B cell (primary cell): ENCODE results near the gene NCKIPSD. TPM values are rescaled to one million over a fixed set of nuclear protein-coding genes. Genes with fewer than 3 reads are reported as not detected.
A peak's percentile ranks its signal among the peaks of the same experiment; 100 is the strongest.

Experiments
- ATAC-seq: fragments of 200-7000 bp; cut with Tn5 transposase; one replicate; pipeline ENCODE4 v1.10.0; 2021; ENCODE audit warnings: low read depth, mild to moderate bottlenecking, moderate number of reproducible peaks, moderate library complexity
- CTCF ChIA-PET: fragments of 350-600 bp; sonication (Branson Sonifier 250); formaldehyde crosslinking; loops from one replicate; lab custom pipeline; 2021; ENCODE audit warnings: antibody characterized with exemption, inconsistent platforms; lab: Charles Lee
- POLR2A ChIA-PET: fragments of 350-600 bp; sonication (Branson Sonifier 250); formaldehyde crosslinking; loops from one replicate; lab custom pipeline; 2021; ENCODE audit warnings: antibody characterized with exemption; lab: Charles Lee
- DNase-seq: peaks from one replicate; pipeline ENCODE4 v3.0.0; 2013
- H2AFZ ChIP-seq: 2 replicates; pipeline ENCODE4 v1.6.1; 2012; ENCODE audit warnings: mild to moderate bottlenecking, low read depth, low read length; ENCODE audit not compliant: insufficient read depth, poor library complexity, severe bottlenecking
- H3K27ac ChIP-seq, 2 donors: 1 replicate in 1 of 2; 2 replicates in 1 of 2; pipeline ENCODE4 v1.5.1; 2012 to 2013; ENCODE audit warnings: low read length in 2 of 2, mild to moderate bottlenecking in 2 of 2, moderate library complexity in 1 of 2
- H3K27me3 ChIP-seq, 4 experiments: fragments of 200-600 bp in 1 of 4; sonication (generic) in 1 of 4; replicated peaks in 1 of 4; 1 replicate in 2 of 4; 2 replicates in 2 of 4; pipeline versions ENCODE4 v1.6.1 to v1.7.0; 2013 to 2016; ENCODE audit warnings: low read length in 3 of 4, mild to moderate bottlenecking in 2 of 4, mixed read lengths in 1 of 4, moderate library complexity in 1 of 4; ENCODE audit not compliant: insufficient read depth in 4 of 4, control insufficient read depth in 3 of 4; ENCODE audit errors: control extremely low read depth in 1 of 4
- H3K36me3 ChIP-seq, 2 experiments: replicated peaks in 1 of 2; 1 replicate in 1 of 2; 2 replicates in 1 of 2; pipeline versions ENCODE4 v1.6.1 to v1.7.1; 2013; ENCODE audit warnings: low read length in 1 of 2; ENCODE audit not compliant: insufficient read depth in 2 of 2, control insufficient read depth in 1 of 2; ENCODE audit errors: control extremely low read depth in 1 of 2, extremely low read depth in 1 of 2
- H3K4me1 ChIP-seq, 2 donors: fragments of 200-600 bp in 1 of 2; sonication (generic) in 1 of 2; 1 replicate in 1 of 2; 2 replicates in 1 of 2; pipeline versions ENCODE4 v1.5.1 to v1.6.1; 2013 to 2017; ENCODE audit warnings: low read length in 2 of 2; ENCODE audit not compliant: control insufficient read depth in 2 of 2, insufficient read depth in 2 of 2
- H3K4me2 ChIP-seq: replicated peaks from 2 replicates; pipeline ENCODE3; 2012; ENCODE audit warnings: mild to moderate bottlenecking, low read depth, low read length; ENCODE audit not compliant: poor library complexity, severe bottlenecking
- H3K4me3 ChIP-seq, 5 experiments: fragments of 200-600 bp in 1 of 5; sonication (generic) in 1 of 5; 1 replicate in 3 of 5; 2 replicates in 2 of 5; pipeline versions ENCODE4 v1.5.1 to v1.7.0; 2011 to 2016; ENCODE audit warnings: low read length in 4 of 5, mild to moderate bottlenecking in 4 of 5, low read depth in 2 of 5, control low read depth in 1 of 5, moderate library complexity in 1 of 5; ENCODE audit not compliant: insufficient read depth in 1 of 5; ENCODE audit errors: control extremely low read depth in 1 of 5, extremely low read depth in 1 of 5
- H3K79me2 ChIP-seq: fragments of 200-600 bp; sonication (generic); one replicate; pipeline ENCODE4 v1.6.0; 2016; ENCODE audit warnings: low read length; ENCODE audit not compliant: control insufficient read depth, insufficient read depth
- H3K9ac ChIP-seq: fragments of 200-600 bp; sonication (generic); 2 replicates; pipeline ENCODE4 v1.6.1; 2017; ENCODE audit warnings: mild to moderate bottlenecking, low read length, moderate library complexity
- H3K9me3 ChIP-seq, 3 donors: one replicate each; pipeline versions ENCODE4 v1.6.1 to v1.7.1; 2013; ENCODE audit warnings: low read length in 2 of 3; ENCODE audit not compliant: control insufficient read depth in 2 of 3, insufficient read depth in 1 of 3; ENCODE audit errors: control extremely low read depth in 1 of 3
- H4K20me1 ChIP-seq: 2 replicates; pipeline ENCODE4 v1.6.0; 2012; ENCODE audit warnings: mild to moderate bottlenecking, low read length; ENCODE audit not compliant: insufficient read depth, control insufficient read depth, poor library complexity, severe bottlenecking
- H3K27ac Mint-ChIP-seq: one replicate; pipeline ENCODE4 v1.8.0; 2021; ENCODE audit warnings: mixed read lengths
- H3K27me3 Mint-ChIP-seq: one replicate; pipeline ENCODE4 v1.8.0; 2021; ENCODE audit warnings: mixed read lengths
- H3K4me1 Mint-ChIP-seq: one replicate; pipeline ENCODE4 v1.8.0; 2021; ENCODE audit warnings: mixed read lengths
- H3K4me3 Mint-ChIP-seq: one replicate; pipeline ENCODE4 v1.8.0; 2021; ENCODE audit warnings: mixed read lengths
- H3K9me3 Mint-ChIP-seq: one replicate; pipeline ENCODE4 v1.8.0; 2022; ENCODE audit warnings: mixed read lengths; ENCODE audit not compliant: insufficient read depth
- EZH2 ChIP-seq: IDR thresholded peaks from 2 replicates; pipeline ENCODE4 v1.6.1; 2012; ENCODE audit warnings: borderline replicate concordance, low read depth, mild to moderate bottlenecking, moderate library complexity, low read length; ENCODE audit not compliant: insufficient read depth, poor library complexity, severe bottlenecking
- WGBS: methylation state at CpG from one replicate; pipeline ENCODE4 v1.1.5; 2013; ENCODE audit warnings: missing lambda C conversion rate; ENCODE audit not compliant: insufficient coverage; 5-methylcytosine and 5-hydroxymethylcytosine counted together
- intact Hi-C: fragments of 100-400 bp; cut with micrococcal nuclease; formaldehyde crosslinking; loops from one replicate; pipeline ENCODE4 v1.10.0; 2022
- polyA plus RNA-seq: library from polyadenylated mRNA; depleted of rRNA; stranded (reverse); fragments of >200 nt; gene quantifications from 2 replicates; pipeline ENCODE4 v1.2.3, GENCODE V29; 2012
- total RNA-seq, 2 donors: library from RNA; stranded (reverse); fragments of 120-200 nt in 1 of 2; gene quantifications; 1 replicate in 1 of 2; 2 replicates in 1 of 2; pipeline versions ENCODE4 v1.2.3 to v1.2.4, GENCODE V29; 2013 to 2022
- TF ChIP-seq, protein P1 (sequence below): fragments of 200-600 bp; IDR thresholded peaks from one replicate; pipeline ENCODE4 v1.8.0; 2022; ENCODE audit warnings: antibody characterized with exemption, mild to moderate bottlenecking

Gene NCKIPSD
- total and polyA plus RNA-seq, 2 donors (not counting 1 experiment from before 2014, with no cell fraction given): 19.1 to 24.6 TPM

GRCh38 chr3:48636149-48636655 lies 49.5 kb downstream of the NCKIPSD start:
- POLR2A ChIA-PET: interaction anchor here (1.2 kb wide), 1 partner anchor 458 kb away, joined by 3 read pairs; the partner anchor contains the start of gene QRICH1
- Histone ChIP-seq H3K9ac (peak overlapping the region; percentile 80), H3K9me3 (no peaks in the 10 kb centered on the region), H3K79me2 (no peaks in the 10 kb centered on the region), H3K4me3 (peak overlapping the region in 4 of 5 experiments; percentile 75 to 84 (median 78)), H2AFZ (peak overlapping the region; percentile 95), H3K4me2 (peak overlapping the region; percentile 98), H3K27me3 (peaks cover 0 to 2% (median 0%) of the 10 kb centered on the region in 4 experiments), H3K36me3 (no peaks in the 10 kb centered on the region), H3K27ac (no peak overlapping the region), H3K4me1 (peaks cover 11 to 17% of the 10 kb centered on the region in 2 donors), H4K20me1 (no peaks in the 10 kb centered on the region)
- CTCF ChIA-PET: interaction anchor here (0.9 to 1.8 kb wide), 3 partner anchors 20 to 50 kb away, joined by 3 to 7 read pairs (median 5); partner anchors contain the start of genes NCKIPSD and UQCRC1
- no peaks in the 10 kb centered on the region for H3K9me3 Mint-ChIP-seq
- intact Hi-C loops: no loop called here
- DNase-seq: no peak
- whole genome bisulfite sequencing: 0% methylated on average over 1 of the region's 10 CpGs
- H3K27me3 Mint-ChIP-seq: no peaks in the 10 kb centered on the region
- peaks cover 13% of the 10 kb centered on the region for H3K4me1 Mint-ChIP-seq
- ATAC-seq: no peak
- TF ChIP-seq, protein P1, sequence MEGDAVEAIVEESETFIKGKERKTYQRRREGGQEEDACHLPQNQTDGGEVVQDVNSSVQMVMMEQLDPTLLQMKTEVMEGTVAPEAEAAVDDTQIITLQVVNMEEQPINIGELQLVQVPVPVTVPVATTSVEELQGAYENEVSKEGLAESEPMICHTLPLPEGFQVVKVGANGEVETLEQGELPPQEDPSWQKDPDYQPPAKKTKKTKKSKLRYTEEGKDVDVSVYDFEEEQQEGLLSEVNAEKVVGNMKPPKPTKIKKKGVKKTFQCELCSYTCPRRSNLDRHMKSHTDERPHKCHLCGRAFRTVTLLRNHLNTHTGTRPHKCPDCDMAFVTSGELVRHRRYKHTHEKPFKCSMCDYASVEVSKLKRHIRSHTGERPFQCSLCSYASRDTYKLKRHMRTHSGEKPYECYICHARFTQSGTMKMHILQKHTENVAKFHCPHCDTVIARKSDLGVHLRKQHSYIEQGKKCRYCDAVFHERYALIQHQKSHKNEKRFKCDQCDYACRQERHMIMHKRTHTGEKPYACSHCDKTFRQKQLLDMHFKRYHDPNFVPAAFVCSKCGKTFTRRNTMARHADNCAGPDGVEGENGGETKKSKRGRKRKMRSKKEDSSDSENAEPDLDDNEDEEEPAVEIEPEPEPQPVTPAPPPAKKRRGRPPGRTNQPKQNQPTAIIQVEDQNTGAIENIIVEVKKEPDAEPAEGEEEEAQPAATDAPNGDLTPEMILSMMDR: no peak
- no peak for TF ChIP-seq EZH2
- peak overlapping the region; percentile 89 for H3K4me3 Mint-ChIP-seq
- H3K27ac Mint-ChIP-seq: no peak overlapping the region
